CD4-positive, alpha-beta T cell (primary cell): ENCODE data around the gene IL1RAPL2. TPM values are rescaled to one million over a fixed set of nuclear protein-coding genes. Genes with fewer than 3 reads are reported as not detected.

ENCODE experiments used
- ATAC-seq: fragments of 200-7000 bp; cut with Tn5 transposase; one replicate; pipeline ENCODE4 v1.10.0; 2022; ENCODE audit warnings: mild to moderate bottlenecking; ENCODE audit not compliant: poor library complexity
- CTCF ChIA-PET: fragments of 350-600 bp; sonication (Branson Sonifier 250); formaldehyde crosslinking; loops from one replicate; lab custom pipeline; 2021; ENCODE audit warnings: antibody characterized with exemption, inconsistent platforms; lab: Charles Lee
- POLR2A ChIA-PET: fragments of 350-600 bp; sonication (Branson Sonifier 250); formaldehyde crosslinking; loops from one replicate; lab custom pipeline; 2021; ENCODE audit warnings: antibody characterized with exemption, inconsistent platforms; lab: Charles Lee
- DNase-seq, 14 experiments: peaks; one replicate each; pipeline ENCODE4 v3.0.0-alpha.2; 2013 to 2020; ENCODE audit warnings: mixed read lengths in 2 of 14
- H3K27ac ChIP-seq, 2 donors: one replicate each; pipeline versions ENCODE4 v1.5.1 to v1.7.0; 2013; ENCODE audit warnings: low read length in 2 of 2, low read depth in 1 of 2, mild to moderate bottlenecking in 1 of 2
- H3K27me3 ChIP-seq, 2 experiments: 1 replicate in 1 of 2; 2 replicates in 1 of 2; pipeline versions ENCODE4 v1.6.1 to v1.7.0; 2013; ENCODE audit warnings: low read length in 2 of 2, control low read depth in 1 of 2, mild to moderate bottlenecking in 1 of 2, moderate library complexity in 1 of 2; ENCODE audit not compliant: insufficient read depth in 2 of 2, control insufficient read depth in 1 of 2
- H3K36me3 ChIP-seq: one replicate; pipeline ENCODE4 v1.6.1; 2013; ENCODE audit warnings: low read length, control low read depth; ENCODE audit not compliant: insufficient read depth
- H3K4me1 ChIP-seq: one replicate; pipeline ENCODE4 v1.6.1; 2013; ENCODE audit warnings: low read length, control low read depth; ENCODE audit not compliant: insufficient read depth
- H3K4me3 ChIP-seq: one replicate; pipeline ENCODE4 v1.5.1; 2013; ENCODE audit warnings: mild to moderate bottlenecking, low read length, moderate library complexity
- H3K9me3 ChIP-seq, 2 experiments: 1 replicate in 1 of 2; 2 replicates in 1 of 2; pipeline versions ENCODE4 v1.6.1 to v1.7.0; 2013; ENCODE audit warnings: low read length in 2 of 2, mild to moderate bottlenecking in 2 of 2, control low read depth in 1 of 2, moderate library complexity in 1 of 2; ENCODE audit not compliant: control insufficient read depth in 1 of 2, insufficient read depth in 1 of 2
- H3K27ac Mint-ChIP-seq: one replicate; pipeline ENCODE4 v1.8.0; 2020; ENCODE audit warnings: mixed read lengths
- H3K27me3 Mint-ChIP-seq: one replicate; pipeline ENCODE4 v1.8.0; 2021; ENCODE audit warnings: mixed read lengths
- H3K36me3 Mint-ChIP-seq: one replicate; pipeline ENCODE4 v1.8.0; 2021; ENCODE audit warnings: low read depth, mixed read lengths
- H3K4me1 Mint-ChIP-seq: one replicate; pipeline ENCODE4 v1.8.0; 2021; ENCODE audit warnings: low read depth, mixed read lengths
- H3K4me3 Mint-ChIP-seq: one replicate; pipeline ENCODE4 v1.8.0; 2020; ENCODE audit warnings: mild to moderate bottlenecking, mixed read lengths
- H3K9me3 Mint-ChIP-seq: one replicate; pipeline ENCODE4 v1.8.0; 2020; ENCODE audit warnings: mixed read lengths
- CTCF ChIP-seq: fragments of 200-600 bp; IDR thresholded peaks from one replicate; pipeline ENCODE4 v1.8.0; 2022; ENCODE audit warnings: antibody characterized with exemption, mild to moderate bottlenecking
- intact Hi-C, 2 experiments: fragments of 100-400 bp; cut with DNase I in 1 of 2; cut with micrococcal nuclease in 1 of 2; formaldehyde crosslinking; loops; one replicate each; pipeline versions ENCODE4 v1.15.1 to v1.9.0; 2023 to 2025; cut with DNase I, micrococcal nuclease
- total RNA-seq, 174 experiments: library from RNA in 2 of 174; stranded (reverse) in 2 of 174; gene quantifications; one replicate each; pipeline ENCODE4 v1.2.3 and lab custom pipeline; 2021 to 2026

Gene IL1RAPL2
- total RNA-seq, 2 experiments from 2014 or later: not detected

GRCh38 chrX:105695451-105695850, 1129.5 kb downstream of the IL1RAPL2 start:
- Mint-ChIP-seq H3K4me3 (no peak overlapping the region), H3K36me3 (no peaks in the 10 kb centered on the region), H3K9me3 (peaks cover 2% of the 10 kb centered on the region), H3K27me3 (no peaks in the 10 kb centered on the region), H3K27ac (no peak overlapping the region), H3K4me1 (no peaks in the 10 kb centered on the region)
- DNase-seq (no peak), ATAC-seq (no peak)
- no peaks in the 10 kb centered on the region for H3K4me1 ChIP-seq
- H3K36me3 ChIP-seq: no peaks in the 10 kb centered on the region
- H3K27me3 ChIP-seq: no peaks in the 10 kb centered on the region
- TF ChIP-seq CTCF: no peak
- no peak overlapping the region for H3K27ac ChIP-seq
- POLR2A ChIA-PET: no interaction called here
- CTCF ChIA-PET: interaction anchor here (1.1 kb wide), 1 partner anchor 9 kb away, joined by 4 read pairs; no protein-coding TSS in a partner anchor
- intact Hi-C loops: no loop called here
- H3K4me3 ChIP-seq: no peak overlapping the region
- H3K9me3 ChIP-seq: no peaks in the 10 kb centered on the region

DNA sequence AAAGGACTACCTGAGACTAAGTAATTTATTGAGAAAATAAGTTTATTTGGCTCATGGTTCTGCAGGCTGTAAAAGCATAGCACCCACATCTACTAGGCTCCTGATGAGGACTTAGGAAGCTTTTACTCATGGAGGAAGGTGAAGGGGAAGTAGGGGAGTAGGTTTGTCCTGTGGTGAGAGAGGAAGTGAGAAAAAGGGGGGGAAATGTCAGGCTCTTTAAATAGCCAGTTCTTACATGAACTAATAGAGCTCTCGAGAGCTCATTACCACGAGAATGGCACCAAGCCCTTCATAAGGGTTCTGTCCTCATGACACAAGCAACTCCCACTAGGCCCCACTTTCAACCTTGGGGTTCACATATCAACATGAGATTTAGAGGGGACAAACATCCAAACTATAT, 1130.9 kb downstream of the IL1RAPL2 start:
- TF ChIP-seq CTCF: no peak

DNA sequence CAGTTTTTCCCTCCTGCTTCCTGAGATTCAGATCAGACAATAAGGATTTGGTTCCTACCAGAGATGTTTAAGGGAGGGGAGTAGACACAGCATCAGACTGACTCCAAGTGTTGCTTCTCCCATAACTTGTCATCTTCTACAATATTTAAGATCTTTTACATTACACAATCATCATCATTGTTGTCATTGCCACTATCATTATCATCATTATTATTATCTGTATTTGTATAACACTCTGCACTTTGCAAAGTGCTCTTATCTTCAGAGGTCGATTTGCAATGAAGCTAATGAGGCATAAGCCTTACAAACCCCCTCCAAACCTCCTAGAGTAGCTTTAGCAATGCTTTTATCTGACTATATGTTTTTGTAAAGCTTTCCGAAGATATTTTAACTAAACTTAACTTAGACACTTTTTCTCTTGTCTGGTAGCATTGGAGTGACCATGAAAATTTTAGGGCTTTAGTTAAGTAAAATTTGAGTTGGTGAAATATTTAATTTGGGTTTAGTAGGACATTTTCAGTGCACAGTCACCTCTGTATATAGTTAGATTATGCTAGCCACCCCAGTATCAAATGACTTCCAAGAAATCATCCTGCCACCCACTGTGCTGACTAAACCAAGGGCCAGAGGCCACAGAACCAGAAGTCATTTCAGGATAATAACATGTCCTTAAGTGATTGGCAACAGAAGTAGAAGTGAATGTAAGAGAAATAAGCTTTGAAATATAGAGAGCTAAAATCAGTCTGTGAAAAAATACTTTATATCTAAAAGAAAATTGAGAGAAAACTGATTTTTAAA, 1132.2 kb downstream of the IL1RAPL2 start:
- Mint-ChIP-seq H3K27me3 (no peaks in the 10 kb centered on the region), H3K36me3 (no peaks in the 10 kb centered on the region), H3K27ac (no peak overlapping the region), H3K4me3 (no peak overlapping the region), H3K4me1 (no peaks in the 10 kb centered on the region), H3K9me3 (peaks cover 2% of the 10 kb centered on the region)
- TF ChIP-seq CTCF: no peak
- Histone ChIP-seq H3K27ac (no peak overlapping the region), H3K4me1 (no peaks in the 10 kb centered on the region), H3K4me3 (no peak overlapping the region), H3K36me3 (no peaks in the 10 kb centered on the region), H3K9me3 (no peaks in the 10 kb centered on the region), H3K27me3 (no peaks in the 10 kb centered on the region)
- no peak for DNase-seq
- intact Hi-C loops: no loop called here
- no peak for ATAC-seq
- POLR2A ChIA-PET: no interaction called here
- CTCF ChIA-PET: no interaction called here

More for the DNA sequence above, 1130.9 kb downstream of the IL1RAPL2 start:
- ChIA-PET POLR2A (no interaction called here), CTCF (no interaction called here)
- H3K27me3 Mint-ChIP-seq: no peaks in the 10 kb centered on the region
- Histone ChIP-seq H3K4me1 (no peaks in the 10 kb centered on the region), H3K9me3 (no peaks in the 10 kb centered on the region), H3K27me3 (no peaks in the 10 kb centered on the region), H3K4me3 (no peak overlapping the region), H3K27ac (no peak overlapping the region), H3K36me3 (no peaks in the 10 kb centered on the region)
- H3K9me3 Mint-ChIP-seq: peaks cover 2% of the 10 kb centered on the region
- ATAC-seq (no peak), DNase-seq (no peak)
- no peak overlapping the region for H3K4me3 Mint-ChIP-seq
- intact Hi-C loops: no loop called here
- H3K4me1 Mint-ChIP-seq: no peaks in the 10 kb centered on the region
- H3K27ac Mint-ChIP-seq: no peak overlapping the region
- no peaks in the 10 kb centered on the region for H3K36me3 Mint-ChIP-seq
